Keratinocyte (primary cell): ENCODE measurements around the gene ITGB2.

ENCODE experiments used
- CTCF ChIP-seq, 3 experiments: IDR thresholded peaks in 1 of 3; conservative IDR thresholded peaks in 1 of 3; optimal IDR thresholded peaks in 1 of 3; 2 replicates in 2 of 3; 3 replicates in 1 of 3; pipeline versions ENCODE3 to v1.5.1; 2011; ENCODE audit warnings: low read length in 3 of 3, mild to moderate bottlenecking in 3 of 3, moderate library complexity in 2 of 3, control low read depth in 1 of 3, inconsistent platforms in 1 of 3; ENCODE audit not compliant: insufficient read depth in 2 of 3; ENCODE audit errors: extremely low read depth in 1 of 3
- EZH2 ChIP-seq: IDR thresholded peaks from one replicate; pipeline ENCODE4 v1.6.1; 2012; ENCODE audit warnings: inconsistent platforms, mild to moderate bottlenecking, low read length, moderate library complexity

DNA sequence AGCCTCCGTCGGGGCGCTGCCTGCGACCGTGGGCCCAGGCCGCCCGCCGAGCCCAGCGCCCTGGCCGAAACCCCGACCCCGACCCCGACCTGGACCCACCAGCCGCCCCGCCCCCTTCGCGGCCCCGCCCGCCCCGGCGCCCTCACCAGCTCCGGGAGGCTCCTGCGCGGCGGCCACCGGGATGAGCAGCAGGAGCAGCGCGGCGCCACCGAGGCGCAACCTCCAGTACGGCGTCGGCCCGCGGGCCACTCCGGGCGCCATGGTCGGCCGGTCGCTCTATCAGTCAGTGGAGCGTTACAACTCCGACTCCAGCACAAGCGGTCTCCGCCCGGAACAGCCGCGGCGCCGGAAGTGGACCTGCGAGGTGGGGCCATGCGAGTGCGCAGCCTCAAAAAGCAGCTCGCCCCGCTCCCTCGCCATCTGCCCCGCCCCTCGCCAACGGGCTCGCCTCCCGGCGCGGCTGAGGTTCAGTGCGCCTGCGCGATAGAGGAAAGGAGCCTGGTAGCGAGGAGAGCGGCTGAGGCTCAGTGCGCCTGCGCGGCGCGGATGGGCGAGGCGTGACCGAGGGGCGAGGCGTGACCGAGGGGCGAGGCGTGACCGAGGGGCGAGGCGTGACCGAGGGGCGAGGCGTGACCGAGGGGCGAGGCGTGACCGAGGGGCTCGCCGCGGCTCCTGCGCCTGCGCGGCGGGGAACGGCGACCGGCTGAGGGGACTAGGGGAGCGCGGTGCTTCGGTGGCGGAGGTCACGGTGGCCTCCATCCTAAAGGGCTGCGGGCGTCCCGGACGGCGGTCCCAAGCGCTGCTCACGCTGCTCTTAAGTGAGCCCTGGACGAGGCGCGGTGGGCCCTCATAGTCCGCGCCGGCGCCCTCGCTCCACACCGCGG lies 47.1 kb downstream of the ITGB2 start, which contains the start of gene PTTG1IP:
- no peak for TF ChIP-seq CTCF (optimal IDR thresholded peaks at IDR 0.05 in 1 of 3, IDR thresholded peaks at IDR 0.05 in 1 of 3, conservative IDR thresholded peaks at IDR 0.05 in 1 of 3; ENCODE audit: extremely low read depth in 1 of 3, insufficient read depth in 2 of 3, low read length in 3 of 3)
- TF ChIP-seq EZH2, result no peak
